ENCODE measurements around the gene HS6ST3. TPM values are rescaled to one million over a fixed set of nuclear protein-coding genes. Genes with fewer than 3 reads are reported as not detected.
A peak's percentile ranks its signal among the peaks of the same experiment; 100 is the strongest.

The HS6ST3 gene
- 0.06 and 0.11 TPM in 2 replicates for total RNA-seq (2014; rRNA removed)
- Bru-seq, nascent RNA, result percentile 12 among the genes with signal in this experiment
- BruChase-seq, experiment 1, labeled RNA remaining after a 6-hour chase, result percentile 12 among the genes with signal in this experiment
- percentile 17 among the genes with signal in this experiment for BruChase-seq, experiment 2, labeled RNA remaining after a 2-hour chase
- long read RNA-seq, partial matches to known transcripts, result 0 of 1 reads
- long read RNA-seq, other reads (novel, unspliced or antisense), result 1 of 1 reads

DNA sequence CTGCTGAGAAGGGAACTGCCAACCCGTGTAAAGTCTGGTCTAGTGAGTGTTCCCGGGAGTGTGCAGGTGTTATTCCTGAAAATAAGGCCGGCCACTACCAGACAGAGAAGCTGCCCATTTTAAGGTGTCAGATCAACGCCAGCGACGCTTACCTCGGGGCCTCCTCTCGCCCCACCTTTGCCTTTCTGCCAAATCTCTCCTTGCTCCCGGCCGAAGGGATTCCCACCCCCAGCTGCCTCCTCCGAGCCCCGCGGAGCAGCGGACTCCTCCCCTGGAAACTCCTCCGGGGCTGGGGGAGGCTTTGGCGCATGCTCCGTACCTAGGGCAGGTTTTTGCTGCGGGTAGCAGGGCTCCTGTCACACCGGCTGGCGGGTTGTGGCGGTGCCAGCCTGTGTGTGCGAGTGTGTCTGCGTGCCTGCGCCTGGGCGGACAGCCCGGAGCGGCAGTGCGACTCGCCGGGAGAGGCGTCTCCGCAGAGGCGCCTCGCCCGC is at the start of gene HS6ST3:
HS6ST3 (plus strand) TSS at position 359 of the 491 bp plus-strand sequence.
- intact Hi-C loops (cut with micrococcal nuclease), result no loop called here
- Histone ChIP-seq H3F3A (ENCODE audit: low read length, unreplicated experiment) (no peaks in the 10 kb centered on the region), H3K27ac (ENCODE audit: low read length) (no peak within 1 kb of the TSS), H4K20me1 (ENCODE audit: low read length) (no peaks in the 10 kb centered on the region), H3K4me2 (ENCODE audit: low read length) (peak within 1 kb of the TSS; percentile 88), H2AFZ (ENCODE audit: low read length) (peak within 1 kb of the TSS; percentile 75), H3K4me1 (ENCODE audit: insufficient read depth, low read length) (peaks cover 15% of the 10 kb centered on the region), H3K9me2 (replicated peaks; ENCODE audit: low read length) (no peaks in the 10 kb centered on the region), H3K9ac (ENCODE audit: low read length) (no peak within 1 kb of the TSS), H3K79me2 (ENCODE audit: low read length) (no peaks in the 10 kb centered on the region), H3K27me3 (ENCODE audit: low read length) (peaks cover 50% of the 10 kb centered on the region), H3K4me3 (ENCODE audit: low read length) (peak within 1 kb of the TSS; percentile 70), H3K9me3 (ENCODE audit: low read length) (no peaks in the 10 kb centered on the region), H3K36me3 (ENCODE audit: low read depth, low read length) (no peaks in the 10 kb centered on the region)
- BruUV-seq (replicated peaks), result no TSS peak
- TF ChIP-seq EZH2phosphoT487 (IDR thresholded peaks at IDR 0.05; ENCODE audit: borderline replicate concordance, low read length) (no peak), EZH2 (IDR thresholded peaks at IDR 0.05; ENCODE audit: low read length, unreplicated experiment) (no peak)
- TF ChIP-seq, protein P1, sequence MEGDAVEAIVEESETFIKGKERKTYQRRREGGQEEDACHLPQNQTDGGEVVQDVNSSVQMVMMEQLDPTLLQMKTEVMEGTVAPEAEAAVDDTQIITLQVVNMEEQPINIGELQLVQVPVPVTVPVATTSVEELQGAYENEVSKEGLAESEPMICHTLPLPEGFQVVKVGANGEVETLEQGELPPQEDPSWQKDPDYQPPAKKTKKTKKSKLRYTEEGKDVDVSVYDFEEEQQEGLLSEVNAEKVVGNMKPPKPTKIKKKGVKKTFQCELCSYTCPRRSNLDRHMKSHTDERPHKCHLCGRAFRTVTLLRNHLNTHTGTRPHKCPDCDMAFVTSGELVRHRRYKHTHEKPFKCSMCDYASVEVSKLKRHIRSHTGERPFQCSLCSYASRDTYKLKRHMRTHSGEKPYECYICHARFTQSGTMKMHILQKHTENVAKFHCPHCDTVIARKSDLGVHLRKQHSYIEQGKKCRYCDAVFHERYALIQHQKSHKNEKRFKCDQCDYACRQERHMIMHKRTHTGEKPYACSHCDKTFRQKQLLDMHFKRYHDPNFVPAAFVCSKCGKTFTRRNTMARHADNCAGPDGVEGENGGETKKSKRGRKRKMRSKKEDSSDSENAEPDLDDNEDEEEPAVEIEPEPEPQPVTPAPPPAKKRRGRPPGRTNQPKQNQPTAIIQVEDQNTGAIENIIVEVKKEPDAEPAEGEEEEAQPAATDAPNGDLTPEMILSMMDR (conservative IDR thresholded peaks at IDR 0.05; ENCODE audit: low read depth, low read length), result no peak
- ChIA-PET POLR2A (ENCODE audit: unreplicated experiment) (no interaction called here), CTCF (no interaction called here)
- DNase-seq (peak; percentile 16), ATAC-seq (peak; percentile 48)

DNA sequence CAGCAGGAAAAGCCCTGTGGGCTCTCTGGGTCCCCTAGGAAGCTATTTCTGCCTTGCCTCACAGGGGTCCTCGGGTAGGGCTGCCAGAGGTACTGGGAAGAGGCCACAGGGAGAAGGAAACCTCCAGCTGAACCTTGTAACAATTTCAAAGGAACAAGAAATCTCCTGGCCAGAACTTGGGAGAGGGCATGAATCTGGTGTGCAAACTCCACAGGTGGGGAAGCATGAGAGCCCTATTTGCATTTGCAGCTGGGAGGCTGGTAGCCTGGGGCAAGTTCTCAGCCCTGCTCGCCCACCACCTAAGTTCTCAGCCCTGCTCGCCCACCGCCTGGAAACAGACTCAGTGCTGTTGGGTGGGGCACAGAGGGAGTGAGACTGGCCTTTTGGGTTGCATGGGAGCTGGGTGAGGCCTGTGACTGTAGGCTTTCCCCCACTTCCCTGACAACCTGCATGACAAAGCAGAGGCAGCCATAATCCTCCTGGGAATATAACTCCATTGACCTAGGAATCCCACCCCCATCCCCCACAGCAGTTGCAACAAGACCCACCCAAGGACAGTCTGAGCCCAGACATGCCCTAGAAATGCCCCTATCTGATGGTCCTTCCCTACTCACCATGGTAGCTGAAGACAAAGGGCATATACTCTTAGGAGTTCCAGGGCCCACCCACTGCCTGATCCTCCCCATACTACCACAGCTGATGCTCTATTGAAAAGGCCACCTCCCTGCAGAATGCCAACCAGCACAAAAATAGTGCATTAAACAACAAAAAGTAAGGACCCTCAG is 48.4 kb upstream of the HS6ST3 start:
- Histone ChIP-seq H3F3A (ENCODE audit: low read length, unreplicated experiment) (no peaks in the 10 kb centered on the region), H2AFZ (ENCODE audit: low read length) (no peak overlapping the region), H3K36me3 (ENCODE audit: low read depth, low read length) (no peaks in the 10 kb centered on the region), H3K9ac (ENCODE audit: low read length) (no peak overlapping the region), H3K9me2 (replicated peaks; ENCODE audit: low read length) (no peaks in the 10 kb centered on the region), H3K9me3 (ENCODE audit: low read length) (no peaks in the 10 kb centered on the region), H3K4me3 (ENCODE audit: low read length) (no peak overlapping the region), H3K4me2 (ENCODE audit: low read length) (no peak overlapping the region), H3K79me2 (ENCODE audit: low read length) (peaks cover 86% of the 10 kb centered on the region), H3K27ac (ENCODE audit: low read length) (no peak overlapping the region), H3K4me1 (ENCODE audit: insufficient read depth, low read length) (peaks cover 15% of the 10 kb centered on the region), H3K27me3 (ENCODE audit: low read length) (no peaks in the 10 kb centered on the region), H4K20me1 (ENCODE audit: low read length) (0 out of 2 replicates have a peak, but pooled peaks cover 3% of the 10 kb centered on the region)
- POLR2A ChIA-PET (ENCODE audit: unreplicated experiment), result no interaction called here
- DNase-seq, result no peak
- BruUV-seq (replicated peaks), result no TSS peak
- CTCF ChIA-PET, result no interaction called here
- TF ChIP-seq EZH2phosphoT487 (IDR thresholded peaks at IDR 0.05; ENCODE audit: borderline replicate concordance, low read length), result no peak
- TF ChIP-seq, protein P1 (conservative IDR thresholded peaks at IDR 0.05; ENCODE audit: low read depth, low read length), result no peak
- no peak for TF ChIP-seq EZH2 (IDR thresholded peaks at IDR 0.05; ENCODE audit: low read length, unreplicated experiment)
- no peak for ATAC-seq
- intact Hi-C loops (cut with micrococcal nuclease), result no loop called here

Measured in PC-3 (cell line).